Natural killer cell (primary cell): ENCODE data around the gene IDH3G. TPM values are rescaled to one million over a fixed set of nuclear protein-coding genes. Genes with fewer than 3 reads are reported as not detected.

Source experiments
- ATAC-seq, 3 donors: fragments of 150-1000 bp in 2 of 3; fragments of 200-7000 bp in 1 of 3; cut with Tn5 transposase; 1 replicate in 1 of 3; 2 replicates in 2 of 3; pipeline ENCODE4 v1.10.0; 2021; ENCODE audit warnings: mild to moderate bottlenecking in 2 of 3, moderate library complexity in 2 of 3
- DNase-seq, 2 donors: peaks; one replicate each; pipeline versions ENCODE4 v3.0.0 to v3.0.0-alpha.2; 2013 to 2021; ENCODE audit warnings: mixed read lengths in 1 of 2
- H3K27ac ChIP-seq: one replicate; pipeline ENCODE4 v1.5.1; 2013; ENCODE audit warnings: mild to moderate bottlenecking, low read length
- H3K27me3 ChIP-seq: one replicate; pipeline ENCODE4 v1.6.1; 2013; ENCODE audit warnings: low read length; ENCODE audit not compliant: control insufficient read depth, insufficient read depth
- H3K36me3 ChIP-seq: one replicate; pipeline ENCODE4 v1.6.1; 2013; ENCODE audit warnings: low read length; ENCODE audit not compliant: control insufficient read depth, insufficient read depth
- H3K4me1 ChIP-seq: one replicate; pipeline ENCODE4 v1.6.1; 2013; ENCODE audit warnings: low read length; ENCODE audit not compliant: control insufficient read depth, insufficient read depth
- H3K4me3 ChIP-seq: one replicate; pipeline ENCODE4 v1.5.1; 2013; ENCODE audit warnings: low read length
- H3K9me3 ChIP-seq: one replicate; pipeline ENCODE4 v1.6.1; 2013; ENCODE audit warnings: low read length; ENCODE audit not compliant: control insufficient read depth, insufficient read depth
- H3K27ac Mint-ChIP-seq, 2 donors: one replicate each; pipeline ENCODE4 v1.8.0; 2022; ENCODE audit warnings: mild to moderate bottlenecking in 2 of 2, mixed read lengths in 2 of 2, moderate library complexity in 1 of 2
- H3K27me3 Mint-ChIP-seq, 2 donors: one replicate each; pipeline ENCODE4 v1.8.0; 2022; ENCODE audit warnings: low read depth in 2 of 2, mixed read lengths in 2 of 2
- H3K36me3 Mint-ChIP-seq: one replicate; pipeline ENCODE4 v1.8.0; 2022; ENCODE audit warnings: mixed read lengths
- H3K4me1 Mint-ChIP-seq, 2 donors: one replicate each; pipeline ENCODE4 v1.8.0; 2022; ENCODE audit warnings: mixed read lengths in 2 of 2
- H3K4me3 Mint-ChIP-seq: one replicate; pipeline ENCODE4 v1.8.0; 2022; ENCODE audit warnings: mild to moderate bottlenecking, moderate library complexity, mixed read lengths
- H3K9me3 Mint-ChIP-seq, 2 donors: one replicate each; pipeline ENCODE4 v1.8.0; 2022; ENCODE audit warnings: mixed read lengths in 2 of 2
- CTCF ChIP-seq: fragments of 200-600 bp; IDR thresholded peaks from one replicate; pipeline ENCODE4 v1.8.0; 2022; ENCODE audit warnings: antibody characterized with exemption
- WGBS: methylation state at CpG from one replicate; pipeline ENCODE4 v1.1.7; 2013; ENCODE audit warnings: missing lambda C conversion rate; ENCODE audit not compliant: insufficient coverage; 5-methylcytosine and 5-hydroxymethylcytosine counted together
- intact Hi-C: fragments of 100-400 bp; cut with micrococcal nuclease; formaldehyde crosslinking; loops from one replicate; pipeline ENCODE4 v1.14.2; 2022
- total RNA-seq, 4 donors: library from RNA; stranded (reverse); fragments of 120-200 nt in 1 of 4; gene quantifications; one replicate each; pipeline versions ENCODE4 v1.2.3 to v1.2.4, GENCODE V29; 2013 to 2022

IDH3G gene
- total RNA-seq, 3 donors from 2014 or later (not counting 1 experiment from before 2014, with no cell fraction given): 70.1 to 76.5 (median 71.1) TPM

GRCh38 chrX:153782871-153783270 lies 11.3 kb downstream of the IDH3G start:
- Mint-ChIP-seq H3K27ac (no peak overlapping the region), H3K4me1 (peaks cover 0 to 9% of the 10 kb centered on the region in 2 donors), H3K9me3 (no peaks in the 10 kb centered on the region), H3K4me3 (no peak overlapping the region), H3K36me3 (no peaks in the 10 kb centered on the region), H3K27me3 (peaks cover 9% of the 10 kb centered on the region in 2 donors)
- H3K9me3 ChIP-seq: no peaks in the 10 kb centered on the region
- no peak for TF ChIP-seq CTCF
- no peak overlapping the region for H3K4me3 ChIP-seq
- peaks cover 8% of the 10 kb centered on the region for H3K36me3 ChIP-seq
- DNase-seq: no peak
- H3K27ac ChIP-seq: no peak overlapping the region
- 97% methylated on average over 13 of the region's 14 CpGs for WGBS
- H3K4me1 ChIP-seq: peaks cover 12% of the 10 kb centered on the region
- H3K27me3 ChIP-seq: peaks cover 2% of the 10 kb centered on the region
- intact Hi-C loops: no loop called here
- ATAC-seq: no peak

- Mint-ChIP-seq H3K9me3 (no peaks in the 10 kb centered on the region), H3K27me3 (peaks cover 9% of the 10 kb centered on the region in 2 donors), H3K4me3 (no peak overlapping the region), H3K4me1 (peaks cover 0 to 9% of the 10 kb centered on the region in 2 donors), H3K36me3 (no peaks in the 10 kb centered on the region), H3K27ac (no peak overlapping the region)
- no peak for TF ChIP-seq CTCF
- intact Hi-C loops: no loop called here
- H3K36me3 ChIP-seq: peaks cover 8% of the 10 kb centered on the region
- no peak overlapping the region for H3K27ac ChIP-seq
- H3K27me3 ChIP-seq: peaks cover 2% of the 10 kb centered on the region
- 84% methylated on average over 11 of the region's 11 CpGs for WGBS
- DNase-seq (no peak), ATAC-seq (no peak)
- H3K9me3 ChIP-seq: no peaks in the 10 kb centered on the region
- H3K4me1 ChIP-seq: peaks cover 12% of the 10 kb centered on the region
- H3K4me3 ChIP-seq: no peak overlapping the region
Observed at GRCh38 chrX:153782313-153782712, 11.9 kb downstream of the IDH3G start.

- Mint-ChIP-seq H3K9me3 (no peaks in the 10 kb centered on the region), H3K36me3 (no peaks in the 10 kb centered on the region), H3K27ac (no peak overlapping the region), H3K4me3 (no peak overlapping the region), H3K27me3 (peaks cover 9% of the 10 kb centered on the region in 2 donors), H3K4me1 (peaks cover 0 to 9% of the 10 kb centered on the region in 2 donors)
- Histone ChIP-seq H3K4me3 (no peak overlapping the region), H3K36me3 (peaks cover 6% of the 10 kb centered on the region), H3K4me1 (peaks cover 12% of the 10 kb centered on the region), H3K9me3 (no peaks in the 10 kb centered on the region), H3K27me3 (peaks cover 2% of the 10 kb centered on the region), H3K27ac (no peak overlapping the region)
- intact Hi-C loops: no loop called here
- DNase-seq: no peak
- ATAC-seq: no peak
- 83% methylated on average over 24 of the region's 24 CpGs for WGBS
- TF ChIP-seq CTCF: no peak
Observed at GRCh38 chrX:153781428-153782047, 12.6 kb downstream of the IDH3G start.
